ENCODE measurements around the gene MYO5A.
"Not testable (repeated sequence)": the region's sequence is repeated elsewhere in the genome, so short reads cannot be mapped to it uniquely, and the experiment has no call there.

The MYO5A gene

GRCh38 chr15:52556524-52557273 is 28.0 kb upstream of the MYO5A start:
- TF ChIP-seq, protein P1, sequence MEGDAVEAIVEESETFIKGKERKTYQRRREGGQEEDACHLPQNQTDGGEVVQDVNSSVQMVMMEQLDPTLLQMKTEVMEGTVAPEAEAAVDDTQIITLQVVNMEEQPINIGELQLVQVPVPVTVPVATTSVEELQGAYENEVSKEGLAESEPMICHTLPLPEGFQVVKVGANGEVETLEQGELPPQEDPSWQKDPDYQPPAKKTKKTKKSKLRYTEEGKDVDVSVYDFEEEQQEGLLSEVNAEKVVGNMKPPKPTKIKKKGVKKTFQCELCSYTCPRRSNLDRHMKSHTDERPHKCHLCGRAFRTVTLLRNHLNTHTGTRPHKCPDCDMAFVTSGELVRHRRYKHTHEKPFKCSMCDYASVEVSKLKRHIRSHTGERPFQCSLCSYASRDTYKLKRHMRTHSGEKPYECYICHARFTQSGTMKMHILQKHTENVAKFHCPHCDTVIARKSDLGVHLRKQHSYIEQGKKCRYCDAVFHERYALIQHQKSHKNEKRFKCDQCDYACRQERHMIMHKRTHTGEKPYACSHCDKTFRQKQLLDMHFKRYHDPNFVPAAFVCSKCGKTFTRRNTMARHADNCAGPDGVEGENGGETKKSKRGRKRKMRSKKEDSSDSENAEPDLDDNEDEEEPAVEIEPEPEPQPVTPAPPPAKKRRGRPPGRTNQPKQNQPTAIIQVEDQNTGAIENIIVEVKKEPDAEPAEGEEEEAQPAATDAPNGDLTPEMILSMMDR (conservative IDR thresholded peaks at IDR 0.05), result no peak
- no peak overlapping the region for H3K27ac ChIP-seq

- no peak overlapping the region for H3K27ac ChIP-seq
- TF ChIP-seq, protein P1 (conservative IDR thresholded peaks at IDR 0.05), result no peak
Measured at GRCh38 chr15:52552303-52552702, 23.6 kb upstream of the MYO5A start.

DNA sequence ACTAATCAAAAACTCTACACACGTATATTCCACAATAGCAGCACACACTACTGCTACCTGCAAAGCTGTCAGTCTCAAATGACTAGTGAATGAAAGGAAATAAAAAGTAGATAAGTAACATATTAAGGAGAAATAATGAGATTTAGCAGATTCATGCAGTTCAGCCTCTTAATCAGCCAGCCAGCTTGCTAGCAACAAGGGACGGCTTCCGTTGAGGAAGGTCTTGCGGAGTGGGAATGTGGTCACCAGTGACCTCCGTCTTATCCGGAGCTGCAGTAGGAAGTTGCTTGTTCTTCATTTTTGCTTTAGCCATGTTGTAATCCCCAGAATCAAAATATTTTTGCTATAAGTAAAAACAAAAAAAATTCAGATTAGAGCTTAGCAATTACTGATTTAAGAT is 23.1 kb upstream of the MYO5A start:
- TF ChIP-seq, protein P1 (conservative IDR thresholded peaks at IDR 0.05), result no peak
- H3K27ac ChIP-seq, result no peak overlapping the region

- H3K27ac ChIP-seq, result not testable (repeated sequence)
Measured at GRCh38 chr15:52551186-52551585, 22.5 kb upstream of the MYO5A start.

DNA sequence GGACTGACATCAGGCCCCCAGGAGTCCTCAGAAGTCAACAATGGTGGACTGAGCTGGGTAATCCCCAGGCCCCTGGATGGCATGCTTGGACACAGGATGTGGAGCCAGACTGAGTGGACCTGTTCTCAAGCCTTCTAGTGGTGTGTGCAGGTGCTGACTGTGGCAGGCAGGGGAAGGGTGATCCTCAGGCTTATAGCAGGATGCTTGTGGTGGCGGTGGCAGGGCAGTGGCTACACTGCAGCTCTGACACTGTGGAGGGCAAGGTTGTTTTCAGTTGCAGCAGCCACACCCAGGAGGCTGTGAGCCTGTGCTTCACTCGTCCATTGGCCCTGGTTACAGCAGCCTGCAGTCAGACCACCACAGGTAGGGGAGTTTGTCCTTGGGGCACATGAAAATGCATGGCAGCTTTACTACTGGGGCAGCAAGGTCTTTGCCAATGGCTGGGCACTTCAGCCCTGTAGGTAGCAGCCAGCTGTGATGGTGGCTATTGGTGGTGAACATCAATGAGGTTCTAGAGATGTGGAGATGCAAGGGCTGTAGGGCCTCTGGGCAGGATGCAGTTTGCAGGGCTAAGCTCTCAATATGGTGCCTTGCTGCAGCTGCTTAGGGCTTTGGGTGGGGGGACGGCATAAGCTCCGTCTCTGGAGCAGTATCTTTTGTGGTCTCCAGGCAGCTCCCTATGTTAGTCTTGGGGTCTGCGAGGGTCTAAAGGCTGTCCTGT is 17.5 kb upstream of the MYO5A start:
- H3K27ac ChIP-seq, result no peak overlapping the region
- TF ChIP-seq, protein P1 (conservative IDR thresholded peaks at IDR 0.05), result no peak

DNA sequence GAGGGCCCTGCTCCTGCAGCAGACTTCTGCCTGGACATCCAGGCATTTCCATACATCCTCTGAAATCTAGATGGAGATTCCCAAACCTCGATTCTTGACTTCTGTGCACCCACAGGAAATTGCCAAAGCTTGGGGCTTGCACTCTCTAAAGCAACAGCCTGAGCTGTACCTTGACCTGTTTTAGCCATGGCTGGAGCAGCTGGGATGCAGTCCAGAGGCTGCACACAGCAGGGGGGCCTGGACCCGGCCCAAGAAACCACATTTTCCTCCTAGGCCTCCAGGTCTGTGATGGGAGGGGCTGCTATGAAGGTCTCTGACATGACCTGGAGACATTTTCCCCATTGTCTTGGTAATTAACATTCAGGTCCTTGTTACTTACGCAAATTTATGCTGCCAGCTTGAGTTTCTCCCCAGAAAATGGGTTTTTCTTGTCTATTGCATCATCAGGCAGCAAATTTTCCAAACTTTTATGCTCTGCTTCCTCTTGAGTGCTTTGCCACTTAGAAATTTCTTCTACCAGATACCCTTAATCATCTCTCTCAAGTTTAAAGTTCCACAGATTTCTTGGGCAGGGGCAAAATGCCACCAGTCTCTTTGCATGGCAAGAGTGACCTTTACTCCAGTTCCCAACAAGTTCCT is 11.8 kb upstream of the MYO5A start:
- TF ChIP-seq, protein P1 (conservative IDR thresholded peaks at IDR 0.05), result no peak
- H3K27ac ChIP-seq, result no peak overlapping the region

DNA sequence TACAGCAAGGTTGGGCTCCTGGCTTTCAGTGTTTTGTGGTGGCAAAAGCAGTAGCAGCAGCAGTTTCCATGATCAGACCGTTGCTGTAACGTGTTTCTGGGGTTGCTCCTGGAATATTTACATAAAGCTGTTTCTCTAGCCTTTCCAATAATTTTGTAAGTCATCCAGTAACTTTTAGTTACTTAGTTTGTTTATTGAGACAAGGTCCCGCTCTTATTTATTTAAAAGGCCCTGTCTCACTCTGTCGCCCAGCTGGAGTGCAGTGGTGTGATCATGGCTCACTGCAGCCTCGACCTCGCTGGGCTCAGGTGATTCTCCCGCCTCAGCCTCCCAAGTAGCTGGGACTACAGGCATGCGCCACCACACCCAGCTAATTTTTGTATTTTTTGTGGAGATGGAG is 8.8 kb upstream of the MYO5A start:
- H3K27ac ChIP-seq, result no peak overlapping the region
- TF ChIP-seq, protein P1 (conservative IDR thresholded peaks at IDR 0.05), result no peak
